Esophagus squamous epithelium (tissue), 5 donors: Measurements from ENCODE around the gene SUSD1. TPM values are rescaled to one million over a fixed set of nuclear protein-coding genes. Genes with fewer than 3 reads are reported as not detected.

ENCODE experiments used
- DNase-seq: peaks from one replicate; lab custom pipeline; 2025; lab: John Stamatoyannopoulos, UW
- H3K27ac ChIP-seq, 4 donors: fragments of 200-600 bp; sonication (generic); one replicate each; pipeline ENCODE4 v1.5.1; 2016 to 2019; ENCODE audit warnings: mild to moderate bottlenecking in 1 of 4
- H3K27me3 ChIP-seq, 4 donors: fragments of 200-600 bp; sonication (generic); 1 replicate in 3 of 4; 2 replicates in 1 of 4; pipeline versions ENCODE4 v1.5.1 to v1.6.0; 2017 to 2021; ENCODE audit warnings: antibody characterized with exemption in 1 of 4
- H3K36me3 ChIP-seq, 3 donors: fragments of 200-600 bp; sonication (generic); one replicate each; pipeline ENCODE4 v1.5.1; 2016 to 2019
- H3K4me1 ChIP-seq, 3 donors: fragments of 200-600 bp; sonication (generic); one replicate each; pipeline ENCODE4 v1.5.1; 2017 to 2019
- H3K4me3 ChIP-seq, 4 donors: fragments of 200-600 bp; sonication (generic); 1 replicate in 3 of 4; 2 replicates in 1 of 4; pipeline ENCODE4 v1.5.1; 2016 to 2019; ENCODE audit warnings: mild to moderate bottlenecking in 2 of 4, moderate library complexity in 1 of 4
- H3K9me3 ChIP-seq, 3 donors: fragments of 200-600 bp; sonication (generic); one replicate each; pipeline ENCODE4 v1.5.1; 2016 to 2019
- CTCF ChIP-seq, 6 experiments: fragments of 450-650 bp in 4 of 6; fragments of 200-600 bp in 2 of 6; sonication (generic) in 2 of 6; IDR thresholded peaks; one replicate each; pipeline ENCODE4 v1.5.1; 2016 to 2019; ENCODE audit warnings: antibody characterized with exemption in 6 of 6, mild to moderate bottlenecking in 4 of 6, moderate library complexity in 4 of 6
- POLR2A ChIP-seq, 4 donors: fragments of 450-650 bp; IDR thresholded peaks; one replicate each; pipeline ENCODE4 v1.6.1; 2017; ENCODE audit warnings: antibody characterized with exemption in 4 of 4, mild to moderate bottlenecking in 4 of 4, moderate library complexity in 3 of 4
- WGBS, 2 donors: methylation state at CpG; one replicate each; pipeline ENCODE4 v1.1.5; 2018; 5-methylcytosine and 5-hydroxymethylcytosine counted together
- intact Hi-C: fragments of 100-400 bp; cut with DNase I; formaldehyde crosslinking; loops from one replicate; pipeline ENCODE4 v1.15.0; 2022
- total RNA-seq, 4 donors: library from RNA; depleted of rRNA; stranded (reverse); fragments of >200 nt; gene quantifications; one replicate each; pipeline ENCODE4 v1.1.0, GENCODE V29; 2016
- donor health status: DM: yes; HTN: yes; CAD: no.

Gene SUSD1
- total RNA-seq, 4 donors from 2014 or later = 5.6 to 6.6 (median 6.5) TPM

GRCh38 chr9:112104901-112105300 is 70.2 kb downstream of the SUSD1 start:
- WGBS, 2 donors = 70 to 79% methylated on average over 4 of the region's 4 CpGs
- Histone ChIP-seq H3K4me3 (no peak overlapping the region), H3K27ac (no peak overlapping the region), H3K9me3 (no peaks in the 10 kb centered on the region), H3K27me3 (no peaks in the 10 kb centered on the region), H3K4me1 (no peaks in the 10 kb centered on the region), H3K36me3 (no peaks in the 10 kb centered on the region)
- intact Hi-C loops = no loop called here
- no peak for DNase-seq
- TF ChIP-seq CTCF (IDR thresholded peaks at IDR 0.05) (no peak), POLR2A (IDR thresholded peaks at IDR 0.05) (no peak)

GRCh38 chr9:112104401-112104800 is 70.7 kb downstream of the SUSD1 start:
- intact Hi-C loops = no loop called here
- no peak overlapping the region for H3K27ac ChIP-seq
- no peak for DNase-seq
- H3K4me3 ChIP-seq = no peak overlapping the region
- 74 to 86% methylated on average over 2 of the region's 2 CpGs for WGBS, 2 donors
- H3K27me3 ChIP-seq = no peaks in the 10 kb centered on the region
- no peaks in the 10 kb centered on the region for H3K9me3 ChIP-seq
- no peak for TF ChIP-seq CTCF (IDR thresholded peaks at IDR 0.05)
- TF ChIP-seq POLR2A (IDR thresholded peaks at IDR 0.05) = no peak
- H3K4me1 ChIP-seq = no peaks in the 10 kb centered on the region
- H3K36me3 ChIP-seq = no peaks in the 10 kb centered on the region

GRCh38 chr9:112103405-112103804 is 71.7 kb downstream of the SUSD1 start:
- WGBS, 2 donors = 91 to 93% methylated on average over 5 of the region's 5 CpGs
- Histone ChIP-seq H3K4me1 (no peaks in the 10 kb centered on the region), H3K4me3 (no peak overlapping the region), H3K27ac (no peak overlapping the region), H3K27me3 (no peaks in the 10 kb centered on the region), H3K9me3 (no peaks in the 10 kb centered on the region), H3K36me3 (no peaks in the 10 kb centered on the region)
- DNase-seq = no peak
- TF ChIP-seq POLR2A (IDR thresholded peaks at IDR 0.05) (no peak), CTCF (IDR thresholded peaks at IDR 0.05) (no peak)
- intact Hi-C loops = no loop called here

GRCh38 chr9:112097712-112098688 is 77.1 kb downstream of the SUSD1 start:
- intact Hi-C loops = loop anchor here (5.0 kb wide), 1 partner anchor 259 kb away; no protein-coding TSS in a partner anchor
- TF ChIP-seq CTCF (IDR thresholded peaks at IDR 0.05) (peak; percentile 81 to 91 (median 85)), POLR2A (IDR thresholded peaks at IDR 0.05) (no peak)
- Histone ChIP-seq H3K27me3 (no peaks in the 10 kb centered on the region), H3K4me1 (peaks cover 0 to 18% (median 0%) of the 10 kb centered on the region in 3 donors), H3K27ac (no peak overlapping the region), H3K4me3 (no peak overlapping the region), H3K9me3 (no peaks in the 10 kb centered on the region), H3K36me3 (no peaks in the 10 kb centered on the region)
- no peak for DNase-seq
- 67% methylated on average over 15 of the region's 15 CpGs for WGBS, 2 donors
